Hepatocyte (in vitro differentiated cells): ENCODE data around the gene CSF3. TPM values are rescaled to one million over a fixed set of nuclear protein-coding genes. Genes with fewer than 3 reads are reported as not detected.
A peak's percentile ranks its signal among the peaks of the same experiment; 100 is the strongest.

Experiments used
- DNase-seq: peaks from one replicate; pipeline ENCODE4 v3.0.0-alpha.2; 2016; ENCODE audit warnings: low spot score
- H2AFZ ChIP-seq: fragments of 200-600 bp; sonication (generic); 2 replicates; pipeline ENCODE4 v1.6.0; 2016; ENCODE audit warnings: antibody characterized with exemption, mild to moderate bottlenecking
- H3K27ac ChIP-seq: fragments of 200-600 bp; sonication (generic); 2 replicates; pipeline ENCODE4 v1.5.1; 2016; ENCODE audit warnings: mild to moderate bottlenecking
- H3K27me3 ChIP-seq: fragments of 200-600 bp; sonication (generic); 2 replicates; pipeline ENCODE4 v1.6.1; 2016
- H3K36me3 ChIP-seq: fragments of 200-600 bp; sonication (generic); replicated peaks from 2 replicates; pipeline ENCODE4 v1.5.1; 2016; ENCODE audit warnings: low read depth; ENCODE audit not compliant: insufficient read depth
- H3K4me1 ChIP-seq: fragments of 200-600 bp; sonication (generic); 2 replicates; pipeline ENCODE4 v1.5.1; 2016; ENCODE audit warnings: mild to moderate bottlenecking, moderate library complexity; ENCODE audit not compliant: insufficient read depth
- H3K4me2 ChIP-seq: fragments of 200-600 bp; sonication (generic); 2 replicates; pipeline ENCODE4 v1.6.0; 2016
- H3K4me3 ChIP-seq: fragments of 200-600 bp; sonication (generic); 2 replicates; pipeline ENCODE4 v1.5.1; 2016; ENCODE audit warnings: mild to moderate bottlenecking
- H3K79me2 ChIP-seq: fragments of 200-600 bp; sonication (generic); 2 replicates; pipeline ENCODE4 v1.6.0; 2017; ENCODE audit warnings: mild to moderate bottlenecking
- H3K9me2 ChIP-seq: fragments of 200-600 bp; sonication (generic); replicated peaks from 2 replicates; pipeline ENCODE4 v1.6.0; 2017; ENCODE audit warnings: mild to moderate bottlenecking; ENCODE audit not compliant: insufficient read depth
- H3K9me3 ChIP-seq: fragments of 200-600 bp; sonication (generic); 2 replicates; pipeline ENCODE4 v1.5.1; 2016; ENCODE audit warnings: low read depth, mild to moderate bottlenecking
- H4K20me1 ChIP-seq: fragments of 200-600 bp; sonication (generic); 2 replicates; pipeline ENCODE4 v1.6.0; 2016; ENCODE audit warnings: mild to moderate bottlenecking; ENCODE audit not compliant: insufficient read depth, poor library complexity, severe bottlenecking
- EZH2 ChIP-seq: fragments of 200-600 bp; sonication (generic); IDR thresholded peaks from 2 replicates; pipeline ENCODE4 v1.6.1; 2016; ENCODE audit warnings: antibody characterized with exemption, mild to moderate bottlenecking, borderline replicate concordance
- EZH2phosphoT487 ChIP-seq: fragments of 200-600 bp; sonication (generic); IDR thresholded peaks from one replicate; pipeline ENCODE4 v1.6.1; 2018; ENCODE audit warnings: antibody characterized with exemption, mild to moderate bottlenecking, low read depth, moderate library complexity; ENCODE audit not compliant: unreplicated experiment, severe bottlenecking
- WGBS: methylation state at CpG from one replicate; pipeline ENCODE4 v1.1.6; 2016; ENCODE audit warnings: low lambda C conversion rate; ENCODE audit errors: missing lambda C conversion rate; 5-methylcytosine and 5-hydroxymethylcytosine counted together
- polyA plus RNA-seq: library from polyadenylated mRNA; unstranded; fragments of >200 nt; fragmentation: Nextera tagmentation; extraction: Ambion mirVana; gene quantifications from 2 replicates; pipeline ENCODE4 v1.2.1, GENCODE V29; 2016
- total RNA-seq: library from RNA; depleted of rRNA; stranded (reverse); fragments of >200 nt; gene quantifications from 2 replicates; pipeline ENCODE4 v1.2.3, GENCODE V29; 2014
- TF ChIP-seq, protein P1 (sequence below): fragments of 200-600 bp; sonication (generic); IDR thresholded peaks from 2 replicates; pipeline ENCODE4 v1.5.1; 2016; ENCODE audit warnings: antibody characterized with exemption, mild to moderate bottlenecking; ENCODE audit not compliant: poor library complexity

CSF3 gene
- total and polyA plus RNA-seq, 2 experiments from 2014 or later: 0.36 TPM; not detected in 1

DNA sequence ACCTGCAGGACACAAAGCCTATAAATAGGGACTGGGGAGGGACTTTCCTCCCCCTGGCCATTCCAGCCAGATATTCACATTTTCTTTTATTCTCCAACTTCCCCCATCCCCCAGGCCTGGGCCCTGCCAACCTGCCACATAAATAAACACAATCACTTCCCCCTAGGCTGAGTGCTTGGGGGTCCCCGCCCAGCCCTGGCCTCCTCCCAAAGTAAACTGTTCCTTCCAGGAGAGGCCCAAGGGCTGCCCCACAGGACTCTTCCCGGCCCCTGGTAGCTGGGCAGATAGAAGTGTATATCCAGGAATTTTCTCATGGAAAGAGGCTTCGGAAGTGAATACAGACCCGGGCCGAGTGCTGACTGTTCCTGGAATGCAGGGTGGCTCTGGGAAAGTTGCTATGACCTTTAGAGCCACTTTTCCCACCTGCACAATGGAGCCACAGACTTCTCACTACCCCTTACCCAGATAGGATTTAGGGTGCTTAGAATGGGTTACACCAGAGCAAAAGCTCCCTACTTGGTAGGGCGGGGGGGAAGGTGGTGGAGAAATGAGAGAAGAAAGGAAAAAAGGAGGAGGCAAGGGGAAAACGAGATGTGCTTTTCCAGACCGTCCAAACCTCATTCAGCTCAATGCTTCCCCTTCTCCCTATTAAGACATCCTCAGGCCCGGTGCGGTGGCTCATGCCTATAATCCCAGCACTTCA, 8.5 kb downstream of the CSF3 start:
- no peaks in the 10 kb centered on the region for H3K36me3 ChIP-seq
- DNase-seq: peak; percentile 14
- no peaks in the 10 kb centered on the region for H3K9me2 ChIP-seq
- WGBS: 76% methylated on average over 10 of the region's 10 CpGs
- peak overlapping the region; percentile 2 for H3K4me2 ChIP-seq
- TF ChIP-seq EZH2phosphoT487: no peak
- TF ChIP-seq, protein P1, sequence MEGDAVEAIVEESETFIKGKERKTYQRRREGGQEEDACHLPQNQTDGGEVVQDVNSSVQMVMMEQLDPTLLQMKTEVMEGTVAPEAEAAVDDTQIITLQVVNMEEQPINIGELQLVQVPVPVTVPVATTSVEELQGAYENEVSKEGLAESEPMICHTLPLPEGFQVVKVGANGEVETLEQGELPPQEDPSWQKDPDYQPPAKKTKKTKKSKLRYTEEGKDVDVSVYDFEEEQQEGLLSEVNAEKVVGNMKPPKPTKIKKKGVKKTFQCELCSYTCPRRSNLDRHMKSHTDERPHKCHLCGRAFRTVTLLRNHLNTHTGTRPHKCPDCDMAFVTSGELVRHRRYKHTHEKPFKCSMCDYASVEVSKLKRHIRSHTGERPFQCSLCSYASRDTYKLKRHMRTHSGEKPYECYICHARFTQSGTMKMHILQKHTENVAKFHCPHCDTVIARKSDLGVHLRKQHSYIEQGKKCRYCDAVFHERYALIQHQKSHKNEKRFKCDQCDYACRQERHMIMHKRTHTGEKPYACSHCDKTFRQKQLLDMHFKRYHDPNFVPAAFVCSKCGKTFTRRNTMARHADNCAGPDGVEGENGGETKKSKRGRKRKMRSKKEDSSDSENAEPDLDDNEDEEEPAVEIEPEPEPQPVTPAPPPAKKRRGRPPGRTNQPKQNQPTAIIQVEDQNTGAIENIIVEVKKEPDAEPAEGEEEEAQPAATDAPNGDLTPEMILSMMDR: no peak
- TF ChIP-seq EZH2: no peak
- H3K27me3 ChIP-seq: no peaks in the 10 kb centered on the region
- H3K79me2 ChIP-seq: no peaks in the 10 kb centered on the region
- no peaks in the 10 kb centered on the region for H4K20me1 ChIP-seq
- H3K4me1 ChIP-seq: peaks cover under 1% of the 10 kb centered on the region
- no peak overlapping the region for H2AFZ ChIP-seq
- no peaks in the 10 kb centered on the region for H3K9me3 ChIP-seq
- H3K4me3 ChIP-seq: no peak overlapping the region
- no peak overlapping the region for H3K27ac ChIP-seq

- no peaks in the 10 kb centered on the region for H3K27me3 ChIP-seq
- no peak for TF ChIP-seq EZH2phosphoT487
- TF ChIP-seq, protein P1: no peak
- no peak for TF ChIP-seq EZH2
- no peak overlapping the region for H3K27ac ChIP-seq
- H3K4me1 ChIP-seq: no peaks in the 10 kb centered on the region
- H4K20me1 ChIP-seq: no peaks in the 10 kb centered on the region
- H3K4me3 ChIP-seq: no peak overlapping the region
- H3K36me3 ChIP-seq: no peaks in the 10 kb centered on the region
- DNase-seq: no peak
- no peak overlapping the region for H2AFZ ChIP-seq
- H3K4me2 ChIP-seq: no peak overlapping the region
- H3K9me3 ChIP-seq: no peaks in the 10 kb centered on the region
- H3K79me2 ChIP-seq: no peaks in the 10 kb centered on the region
- H3K9me2 ChIP-seq: no peaks in the 10 kb centered on the region
- WGBS: 94% methylated on average over 8 of the region's 8 CpGs
These were observed 9.7 kb downstream of the CSF3 start for GRCh38 chr17:40024901-40025300.

DNA sequence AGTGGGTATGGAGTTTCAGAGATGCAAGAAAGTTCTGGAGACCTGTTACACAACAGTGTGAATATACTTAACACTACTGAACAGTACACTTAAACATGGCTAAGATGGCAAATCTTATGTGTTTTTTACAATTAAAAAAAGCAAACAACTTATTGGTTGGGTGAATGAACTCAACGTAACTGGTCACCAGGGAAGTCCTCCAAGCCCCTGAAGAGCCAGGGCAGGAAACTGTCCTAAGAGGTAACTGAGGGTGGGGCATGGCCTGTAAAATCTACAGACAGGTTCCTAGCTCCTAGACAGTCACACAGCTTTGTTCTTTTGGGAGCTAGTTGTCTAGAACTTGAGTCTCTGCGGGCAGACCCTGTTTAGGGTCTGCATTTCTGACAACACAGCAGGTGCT, 10.3 kb downstream of the CSF3 start:
- no peak for DNase-seq
- H3K9me3 ChIP-seq: no peaks in the 10 kb centered on the region
- TF ChIP-seq, protein P1: no peak
- TF ChIP-seq EZH2phosphoT487 (no peak), EZH2 (no peak)
- 91% methylated on average over 2 of the region's 2 CpGs for WGBS
- H3K36me3 ChIP-seq: no peaks in the 10 kb centered on the region
- no peak overlapping the region for H3K4me2 ChIP-seq
- no peaks in the 10 kb centered on the region for H3K79me2 ChIP-seq
- no peak overlapping the region for H3K27ac ChIP-seq
- no peaks in the 10 kb centered on the region for H3K9me2 ChIP-seq
- H4K20me1 ChIP-seq: no peaks in the 10 kb centered on the region
- no peaks in the 10 kb centered on the region for H3K27me3 ChIP-seq
- H3K4me3 ChIP-seq: no peak overlapping the region
- H3K4me1 ChIP-seq: no peaks in the 10 kb centered on the region
- H2AFZ ChIP-seq: no peak overlapping the region
